NB4 (cell line): Measurements from ENCODE around the gene MYZAP.

Experiments
- DNase-seq: peaks from one replicate; pipeline ENCODE4 v3.0.0; 2010; ENCODE audit warnings: low read depth
- H3K4me3 ChIP-seq: one replicate; pipeline ENCODE4 v1.5.1; 2011; ENCODE audit warnings: mild to moderate bottlenecking, low read depth, low read length, moderate library complexity
- MYC ChIP-seq: IDR thresholded peaks from 2 replicates; pipeline ENCODE4 v1.6.1; 2011; ENCODE audit warnings: low read depth, low read length
- POLR2A ChIP-seq: IDR thresholded peaks from 2 replicates; pipeline ENCODE4 v1.6.1; 2011; ENCODE audit warnings: mild to moderate bottlenecking; ENCODE audit not compliant: insufficient read length; ENCODE audit errors: extremely low read depth
- TF ChIP-seq, protein P1 (sequence below): IDR thresholded peaks from 2 replicates; pipeline ENCODE4 v1.6.1; 2011; ENCODE audit warnings: low read depth, low read length
- TF ChIP-seq, protein P2 (sequence below): IDR thresholded peaks from one replicate; pipeline ENCODE4 v1.5.1; 2012; ENCODE audit warnings: low read depth, low read length

The MYZAP gene

DNA sequence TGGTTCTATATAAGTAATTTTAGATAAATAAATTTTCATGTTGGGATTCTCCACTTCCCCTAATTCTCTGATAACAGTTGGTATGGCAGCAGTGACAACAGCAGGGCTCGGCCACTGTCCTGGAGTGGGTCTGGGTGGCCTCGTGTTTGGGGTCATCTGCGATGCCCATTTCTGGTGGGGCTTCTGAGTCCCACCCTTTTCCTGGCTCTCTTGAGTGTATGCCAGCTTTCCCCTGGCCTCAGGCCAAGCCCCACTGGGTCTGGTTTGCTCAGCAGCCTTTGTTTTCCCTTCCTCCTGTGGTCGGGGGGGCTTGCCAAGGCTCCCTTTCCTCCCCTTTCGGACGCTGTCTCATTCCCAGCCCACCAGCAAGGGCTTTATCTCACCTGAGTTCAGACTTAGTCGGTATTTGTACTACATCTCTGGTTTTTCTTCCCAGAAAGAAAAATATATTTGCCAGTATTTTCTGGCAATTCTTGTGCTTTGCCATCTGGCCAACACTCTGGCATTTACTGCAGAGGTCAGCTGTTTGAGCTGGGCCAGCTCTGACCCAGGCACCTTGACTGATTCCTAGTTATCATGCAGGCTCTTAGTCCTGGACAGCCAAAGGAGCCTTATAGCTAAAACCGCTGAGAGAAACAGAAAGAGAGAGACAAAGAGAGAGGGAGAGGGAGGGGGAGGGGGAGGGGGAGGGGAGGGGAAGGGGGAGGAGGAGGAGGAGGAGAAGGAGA, 35.2 kb downstream of the MYZAP start:
- no peak for TF ChIP-seq MYC
- no peak for TF ChIP-seq POLR2A
- TF ChIP-seq, protein P1, sequence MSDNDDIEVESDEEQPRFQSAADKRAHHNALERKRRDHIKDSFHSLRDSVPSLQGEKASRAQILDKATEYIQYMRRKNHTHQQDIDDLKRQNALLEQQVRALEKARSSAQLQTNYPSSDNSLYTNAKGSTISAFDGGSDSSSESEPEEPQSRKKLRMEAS = no peak
- TF ChIP-seq, protein P2, sequence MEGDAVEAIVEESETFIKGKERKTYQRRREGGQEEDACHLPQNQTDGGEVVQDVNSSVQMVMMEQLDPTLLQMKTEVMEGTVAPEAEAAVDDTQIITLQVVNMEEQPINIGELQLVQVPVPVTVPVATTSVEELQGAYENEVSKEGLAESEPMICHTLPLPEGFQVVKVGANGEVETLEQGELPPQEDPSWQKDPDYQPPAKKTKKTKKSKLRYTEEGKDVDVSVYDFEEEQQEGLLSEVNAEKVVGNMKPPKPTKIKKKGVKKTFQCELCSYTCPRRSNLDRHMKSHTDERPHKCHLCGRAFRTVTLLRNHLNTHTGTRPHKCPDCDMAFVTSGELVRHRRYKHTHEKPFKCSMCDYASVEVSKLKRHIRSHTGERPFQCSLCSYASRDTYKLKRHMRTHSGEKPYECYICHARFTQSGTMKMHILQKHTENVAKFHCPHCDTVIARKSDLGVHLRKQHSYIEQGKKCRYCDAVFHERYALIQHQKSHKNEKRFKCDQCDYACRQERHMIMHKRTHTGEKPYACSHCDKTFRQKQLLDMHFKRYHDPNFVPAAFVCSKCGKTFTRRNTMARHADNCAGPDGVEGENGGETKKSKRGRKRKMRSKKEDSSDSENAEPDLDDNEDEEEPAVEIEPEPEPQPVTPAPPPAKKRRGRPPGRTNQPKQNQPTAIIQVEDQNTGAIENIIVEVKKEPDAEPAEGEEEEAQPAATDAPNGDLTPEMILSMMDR = no peak
- no peak overlapping the region for H3K4me3 ChIP-seq
- no peak for DNase-seq

DNA sequence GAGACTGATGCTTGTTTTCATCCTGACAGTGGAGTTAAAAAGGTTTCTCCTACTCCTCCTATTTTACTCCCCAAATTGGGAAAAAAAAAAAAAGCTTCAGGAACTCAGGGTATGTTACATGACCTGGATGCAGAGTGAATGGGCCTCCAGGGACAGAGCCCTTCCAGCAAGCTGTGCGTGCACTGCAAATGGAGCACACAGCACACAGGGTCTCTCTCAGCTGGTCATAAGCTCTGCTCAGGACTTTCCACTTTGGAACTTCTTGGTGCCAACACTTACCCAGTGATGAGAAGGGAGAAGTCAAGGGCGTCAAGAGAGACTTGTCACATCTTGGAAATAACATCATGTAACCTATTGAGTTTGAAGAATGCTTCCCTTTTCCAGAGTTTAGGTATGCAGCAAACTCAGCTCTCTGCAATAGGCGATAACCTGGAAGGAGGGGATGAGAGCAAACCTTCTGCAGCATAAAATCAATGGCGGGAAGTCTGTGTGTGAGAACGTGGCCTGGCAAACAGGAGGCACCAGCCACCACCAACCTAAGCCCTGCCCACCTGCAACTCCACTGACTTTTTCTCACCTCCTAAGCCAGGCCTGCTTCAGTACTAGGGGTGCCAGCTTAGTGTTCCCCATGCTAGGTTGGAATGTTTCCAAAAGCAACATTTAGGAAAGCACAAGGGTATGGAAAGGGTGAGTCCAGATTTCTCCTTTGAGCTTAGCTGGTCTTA, 39.8 kb downstream of the MYZAP start:
- no peak for DNase-seq
- TF ChIP-seq MYC = no peak
- TF ChIP-seq, protein P1 = no peak
- no peak for TF ChIP-seq POLR2A
- H3K4me3 ChIP-seq = no peak overlapping the region

- DNase-seq = no peak
- no peak overlapping the region for H3K4me3 ChIP-seq
- TF ChIP-seq, protein P2 = no peak
- TF ChIP-seq MYC (no peak), POLR2A (no peak)
- TF ChIP-seq, protein P1 = no peak
These were observed 42.6 kb downstream of the MYZAP start for GRCh38 chr15:57634290-57634689.

DNA sequence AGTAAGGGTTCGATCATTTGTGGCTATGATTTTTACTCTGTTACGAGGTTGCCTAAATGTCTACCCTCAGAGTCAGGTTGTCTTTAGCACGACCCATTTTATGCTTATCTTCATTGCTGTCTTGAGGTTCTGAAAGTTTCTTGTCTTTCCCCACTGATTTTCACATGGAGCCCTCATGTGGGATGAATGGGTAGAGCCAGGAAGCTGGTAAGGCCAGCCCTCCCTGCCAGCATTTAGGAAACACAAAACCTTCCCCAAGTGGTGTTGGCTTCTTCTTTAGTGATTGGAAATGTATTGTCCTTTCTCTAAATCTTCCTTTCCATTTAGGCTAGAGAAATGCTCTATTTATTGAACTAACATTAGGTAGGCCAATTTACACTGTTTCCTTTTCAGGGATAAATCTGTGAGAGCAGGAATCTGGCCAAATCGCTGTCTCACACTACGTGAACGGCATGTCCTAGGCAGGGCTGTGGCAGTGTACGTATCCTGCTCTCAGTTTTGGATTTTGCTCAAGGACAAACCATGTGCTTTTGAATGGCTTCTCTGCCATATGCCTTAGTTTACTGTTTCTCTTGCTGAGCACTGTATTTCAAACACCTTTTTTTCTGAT, 43.7 kb downstream of the MYZAP start:
- no peak for DNase-seq
- TF ChIP-seq, protein P1 = no peak
- no peak for TF ChIP-seq MYC
- TF ChIP-seq, protein P2 = no peak
- TF ChIP-seq POLR2A = no peak

GRCh38 chr15:57637846-57638245, 46.1 kb downstream of the MYZAP start:
- DNase-seq = no peak
- no peak overlapping the region for H3K4me3 ChIP-seq
- no peak for TF ChIP-seq POLR2A
- TF ChIP-seq, protein P1 = no peak
- TF ChIP-seq, protein P2 = no peak
- no peak for TF ChIP-seq MYC

More for the DNA sequence above, 43.7 kb downstream of the MYZAP start:
- H3K4me3 ChIP-seq = no peak overlapping the region

DNA sequence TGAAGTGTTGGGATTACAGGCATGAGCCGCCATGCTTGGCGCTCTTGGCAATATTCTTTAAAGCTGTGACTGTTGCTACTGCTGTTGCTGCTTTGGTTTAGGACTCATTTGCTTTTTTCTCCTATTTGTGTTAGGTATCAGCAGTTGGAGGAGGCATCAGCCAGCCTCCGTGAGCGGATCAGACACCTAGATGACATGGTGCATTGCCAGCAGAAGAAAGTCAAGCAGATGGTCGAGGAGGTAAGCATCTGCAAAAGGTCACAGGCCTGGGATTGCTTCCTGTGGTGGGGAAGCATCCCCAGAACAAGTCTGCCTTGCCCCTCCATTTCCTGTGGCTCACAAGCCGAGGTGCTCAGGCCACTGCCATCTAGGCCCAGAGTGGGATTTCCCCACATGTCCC, 47.6 kb downstream of the MYZAP start:
- H3K4me3 ChIP-seq = no peak overlapping the region
- no peak for DNase-seq
- TF ChIP-seq MYC = no peak
- TF ChIP-seq POLR2A = no peak
- TF ChIP-seq, protein P1 = no peak
- TF ChIP-seq, protein P2 = no peak
